UCSD-AML1 (cell line): Measurements from ENCODE around the gene OGG1.

ENCODE experiments used
- DNase-seq: peaks from one replicate; lab custom pipeline; 2025; ENCODE audit not compliant: unreplicated experiment; lab: John Stamatoyannopoulos, UW

The OGG1 gene

GRCh38 chr3:9749645-9750555, at the start of gene OGG1:
TSS of gene OGG1 (plus strand) at chr3:9749952. CDS start at chr3:9750287, 335 bp downstream.
- DNase-seq = peak; percentile 99

GRCh38 chr3:9700536-9700935, 49.2 kb upstream of the OGG1 start:
- DNase-seq = no peak

DNA sequence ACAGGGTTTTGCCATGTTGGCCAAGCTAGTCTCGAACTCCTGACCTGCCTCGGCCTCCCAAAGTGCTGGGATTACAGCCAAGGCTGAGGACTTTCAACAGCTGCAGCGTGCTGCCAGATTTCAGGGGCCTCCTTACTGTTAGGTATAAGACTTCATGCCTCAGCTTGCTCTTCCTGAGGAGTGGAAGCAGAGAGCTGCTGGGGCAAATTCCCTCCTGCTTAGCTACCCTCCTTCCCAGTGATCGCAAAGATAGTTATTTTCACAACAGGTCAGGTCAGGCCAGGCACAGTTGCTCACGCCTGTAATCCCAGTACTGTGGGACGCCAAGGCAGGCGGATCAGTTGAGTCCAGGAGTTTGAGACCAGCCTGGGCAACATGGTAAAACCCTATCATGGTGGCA, 48.7 kb upstream of the OGG1 start:
- DNase-seq = no peak

- DNase-seq = no peak
Observed at GRCh38 chr3:9701711-9702110, 48.0 kb upstream of the OGG1 start.

DNA sequence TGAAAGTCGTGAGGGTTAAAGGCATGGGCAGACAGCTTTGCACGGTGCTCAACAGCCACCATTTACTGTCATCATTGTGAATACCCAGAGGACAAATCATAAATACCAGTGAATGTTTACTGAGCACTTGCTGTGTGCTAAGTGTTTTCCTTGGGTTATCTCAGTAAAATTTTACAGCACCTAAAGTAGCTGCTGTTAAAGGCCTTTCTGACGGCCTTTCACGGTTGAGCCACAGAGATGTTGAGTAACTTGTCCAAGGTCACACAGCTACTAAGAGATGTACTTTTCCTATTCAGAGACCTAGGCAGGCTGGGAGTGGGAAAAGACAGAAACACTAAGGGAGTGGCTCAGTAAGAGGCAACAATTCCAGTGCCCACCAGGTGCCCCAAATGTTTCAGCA, 46.5 kb upstream of the OGG1 start:
- DNase-seq = no peak

DNA sequence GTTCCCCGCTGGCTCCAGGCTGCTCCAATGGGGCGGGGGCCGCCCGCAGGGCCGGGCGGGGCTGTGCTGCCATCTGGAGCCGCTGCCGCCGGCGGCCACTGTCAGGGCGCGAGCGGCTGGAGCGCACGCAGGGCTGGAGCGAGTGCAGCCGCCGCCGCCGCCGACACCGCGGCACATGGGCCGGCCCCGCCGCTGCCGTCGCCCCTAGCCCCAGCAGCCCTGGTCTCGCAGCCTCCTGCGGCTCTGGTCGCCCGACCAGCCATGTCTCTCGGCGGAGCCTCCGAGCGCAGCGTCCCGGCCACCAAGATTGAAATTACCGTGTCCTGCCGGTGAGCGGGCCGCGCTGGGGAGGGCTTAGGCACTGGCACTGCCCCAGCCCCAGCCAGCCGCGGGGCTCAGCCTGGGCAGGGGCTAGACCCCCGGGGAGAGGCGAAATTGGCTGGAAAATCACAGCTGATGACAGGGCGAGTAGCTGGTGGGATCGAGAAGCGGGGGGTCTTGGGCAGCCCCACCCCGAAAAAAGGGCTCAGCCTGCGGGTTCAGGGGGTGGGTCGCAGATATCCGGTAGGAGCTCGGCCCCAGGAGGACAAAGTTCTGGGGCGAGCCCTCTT, 45.9 kb upstream of the OGG1 start, which contains the start of gene CPNE9:
CPNE9 (plus strand) TSS at position 98 of the 611 bp plus-strand sequence; CDS start at position 262, 164 bp downstream.
- DNase-seq = no peak

GRCh38 chr3:9704347-9705322, 45.1 kb upstream of the OGG1 start:
- no peak for DNase-seq

DNA sequence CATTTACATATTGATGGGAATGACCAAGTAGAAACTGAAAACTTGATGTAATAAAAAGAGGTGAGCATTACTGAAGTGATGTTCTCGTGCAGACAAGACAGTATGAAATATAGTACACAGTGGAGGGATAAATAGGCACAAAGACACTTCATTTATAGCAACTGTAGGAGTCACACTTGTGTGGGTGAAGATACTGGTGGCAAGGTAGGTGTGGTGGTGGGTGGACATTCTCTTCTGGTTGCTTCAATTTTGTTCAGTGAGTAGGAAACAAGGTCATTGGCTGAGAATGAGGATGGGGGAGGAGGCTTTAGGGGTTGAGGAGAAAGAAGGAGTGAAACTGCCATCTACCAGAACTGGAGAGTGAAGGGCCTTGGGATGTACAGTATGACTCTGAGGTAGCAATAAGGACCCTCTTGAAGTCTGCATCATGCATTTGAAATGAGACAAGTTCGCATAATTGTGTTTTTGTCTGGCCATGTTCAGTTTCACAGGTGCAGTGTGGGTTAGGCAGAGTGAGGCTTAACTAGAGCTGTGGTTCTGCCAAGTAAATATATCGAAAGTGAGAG, 39.5 kb upstream of the OGG1 start:
- DNase-seq = no peak

GRCh38 chr3:9712415-9712814, 37.3 kb upstream of the OGG1 start:
- no peak for DNase-seq

DNA sequence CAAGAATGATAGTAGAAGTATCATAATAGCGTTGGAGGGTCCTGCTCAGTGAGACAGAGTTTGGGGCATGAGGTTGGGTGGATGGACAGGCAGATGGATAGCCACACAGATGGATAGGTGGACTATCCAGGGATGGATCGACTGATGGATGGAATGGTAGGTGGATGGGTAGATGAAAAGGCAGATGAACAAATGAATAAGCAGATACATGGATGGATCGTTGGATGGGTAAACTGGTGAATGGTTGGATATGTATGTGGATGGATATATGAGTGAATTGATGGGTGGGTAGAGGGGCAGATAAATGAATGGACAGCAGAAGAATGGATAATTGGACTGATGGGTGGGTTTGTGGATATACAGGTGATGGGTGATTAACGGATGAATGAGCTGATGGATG, 36.6 kb upstream of the OGG1 start:
- DNase-seq = no peak

DNA sequence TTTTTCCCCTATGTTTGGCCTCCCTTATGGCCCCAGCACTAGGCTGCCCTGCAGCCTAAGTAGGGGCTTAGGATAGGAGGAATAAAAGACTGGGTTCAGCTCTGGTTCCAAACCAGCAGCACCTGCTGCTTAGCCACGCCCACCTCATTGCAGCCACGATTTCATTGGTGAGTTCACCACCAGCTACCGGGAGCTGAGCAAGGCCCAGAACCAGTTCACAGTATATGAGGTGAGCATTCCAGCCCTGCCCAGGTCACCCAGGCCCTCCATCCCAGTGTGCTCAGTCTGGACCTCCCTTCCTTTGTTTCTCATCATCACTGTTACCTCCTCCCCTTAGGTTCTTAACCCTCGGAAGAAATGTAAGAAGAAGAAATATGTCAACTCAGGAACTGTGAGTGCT, 34.6 kb upstream of the OGG1 start:
- no peak for DNase-seq

DNA sequence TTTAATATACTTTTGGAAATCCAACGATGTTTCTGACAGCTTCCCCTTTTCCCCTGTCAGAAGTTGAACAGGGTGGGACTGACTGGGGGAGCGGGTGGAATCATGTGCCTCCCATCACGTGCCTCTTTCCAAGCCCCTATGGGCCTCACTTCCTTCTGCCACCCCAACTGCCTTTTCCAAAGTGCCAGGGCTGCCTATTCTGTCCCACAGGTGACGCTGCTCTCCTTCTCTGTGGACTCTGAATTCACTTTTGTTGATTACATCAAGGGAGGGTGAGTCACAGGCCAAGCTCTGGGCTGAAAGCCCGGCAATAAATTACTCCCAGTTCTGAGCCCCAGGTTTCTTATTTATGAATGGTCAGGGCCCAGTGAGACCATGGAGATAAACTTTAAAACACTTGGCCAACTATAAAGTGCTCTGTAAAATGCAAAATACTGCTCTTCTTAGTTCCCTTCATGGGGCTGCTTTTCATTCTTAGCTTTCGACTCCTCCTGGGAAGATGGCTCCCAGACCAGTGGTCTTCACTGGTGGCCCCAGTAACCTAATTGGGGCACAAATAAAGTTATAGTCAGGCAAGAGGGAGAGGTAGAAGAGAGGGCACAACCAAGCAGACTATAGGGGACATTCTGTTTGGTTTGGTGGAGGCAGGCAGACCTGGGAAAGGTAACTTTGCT, 33.9 kb upstream of the OGG1 start:
- peak; percentile 80 for DNase-seq

DNA sequence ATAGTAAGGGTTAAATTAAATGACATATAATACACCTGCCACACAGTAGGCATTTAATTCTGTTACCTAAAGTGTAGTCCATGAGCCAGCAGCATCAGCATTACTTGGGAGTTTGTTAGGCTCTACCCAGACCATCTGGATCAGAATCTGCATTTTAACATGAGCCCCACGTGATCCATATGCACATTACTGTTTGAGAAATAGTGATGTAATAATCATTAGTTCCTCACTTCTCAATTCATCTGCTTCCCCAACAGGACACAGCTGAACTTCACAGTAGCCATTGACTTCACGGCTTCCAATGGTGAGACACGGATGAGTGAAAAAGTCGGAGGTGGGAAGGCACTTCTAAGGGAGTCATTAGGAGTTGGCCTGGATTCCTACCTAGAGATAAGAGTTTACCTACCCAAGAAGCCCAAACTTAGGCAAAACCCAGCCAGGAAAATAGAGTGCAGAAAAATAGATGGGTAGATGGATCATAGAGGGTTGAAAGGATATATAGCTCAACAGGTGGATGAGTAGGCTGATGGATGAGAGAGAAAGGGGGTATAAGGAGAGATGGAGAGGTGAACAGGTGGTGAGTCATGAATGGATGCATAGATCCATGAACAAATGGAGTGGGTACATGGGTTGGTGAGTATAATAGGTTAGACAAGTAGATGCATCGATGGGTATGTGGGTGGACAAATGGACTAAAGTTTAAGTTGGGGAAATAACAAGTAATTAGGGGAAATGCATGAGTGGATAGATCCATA, 32.8 kb upstream of the OGG1 start:
- no peak for DNase-seq

GRCh38 chr3:9717563-9717962, 32.2 kb upstream of the OGG1 start:
- no peak for DNase-seq

DNA sequence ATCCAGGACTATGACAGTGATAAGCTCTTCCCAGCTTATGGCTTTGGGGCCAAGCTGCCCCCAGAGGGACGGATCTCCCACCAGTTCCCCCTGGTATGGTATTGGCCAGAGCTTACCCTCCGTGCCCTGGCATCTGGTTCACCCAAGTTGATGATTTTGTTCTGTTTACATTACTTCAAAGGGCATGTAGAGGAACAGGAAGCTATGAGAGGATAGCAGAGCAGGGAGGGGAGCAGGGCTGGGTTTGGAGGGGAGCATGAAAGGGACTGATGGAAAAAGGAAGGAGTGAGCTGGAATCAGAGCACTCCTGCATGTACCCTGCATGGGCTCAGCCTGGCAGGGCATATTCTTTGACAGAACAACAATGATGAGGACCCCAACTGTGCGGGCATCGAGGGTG, 31.6 kb upstream of the OGG1 start:
- DNase-seq = no peak

GRCh38 chr3:9721015-9721699, 28.6 kb upstream of the OGG1 start:
- DNase-seq = no peak

GRCh38 chr3:9721700-9722060, 28.1 kb upstream of the OGG1 start:
- DNase-seq = no peak

DNA sequence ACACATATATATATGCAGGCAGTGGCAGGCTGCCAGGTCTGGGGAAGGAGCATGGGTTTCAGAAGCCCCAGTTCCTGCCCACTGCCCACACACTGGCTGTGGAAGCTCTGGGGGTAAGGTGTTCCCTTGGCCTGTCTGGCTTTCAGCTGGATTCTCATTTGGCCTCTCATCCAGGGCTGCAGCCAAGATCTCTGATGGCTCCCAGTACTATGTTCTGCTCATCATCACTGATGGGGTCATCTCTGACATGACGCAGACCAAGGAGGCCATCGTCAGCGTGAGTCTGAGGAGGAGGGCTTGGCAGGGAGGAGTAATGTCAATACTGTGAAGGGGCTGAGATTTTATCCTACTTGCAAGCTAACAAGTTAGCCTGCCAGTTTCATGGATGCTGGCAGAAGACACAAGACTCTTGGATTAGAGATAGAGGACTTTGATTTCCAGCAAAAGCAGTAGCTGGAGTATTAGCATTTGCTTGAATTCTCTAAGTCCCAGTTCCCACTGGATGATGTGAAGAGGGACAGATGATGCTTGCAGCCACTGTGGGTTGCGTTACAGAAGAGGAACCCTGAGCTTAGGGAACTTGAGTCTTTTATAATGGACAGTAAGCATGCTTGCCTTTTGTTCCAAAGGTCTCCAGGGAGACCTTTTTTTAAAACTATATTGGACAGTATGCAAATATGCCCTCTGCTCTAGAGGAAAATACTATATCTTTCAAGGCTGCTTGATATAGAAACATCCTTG, 23.8 kb upstream of the OGG1 start:
- DNase-seq = no peak
